Left ventricle myocardium superior (tissue), 1 donor: ENCODE results near the gene CAP1. TPM values are rescaled to one million over a fixed set of nuclear protein-coding genes. Genes with fewer than 3 reads are reported as not detected.
"Not testable (repeated sequence)": the region's sequence is repeated elsewhere in the genome, so short reads cannot be mapped to it uniquely, and the experiment has no call there.

Source experiments
- ATAC-seq: fragments of 200-7000 bp; cut with Tn5 transposase; one replicate; pipeline ENCODE4 v1.9.1; 2020; ENCODE audit warnings: mild to moderate bottlenecking, moderate library complexity
- DNase-seq: peaks from one replicate; pipeline ENCODE4 v3.0.0-alpha.2; 2020
- intact Hi-C: fragments of 100-400 bp; cut with micrococcal nuclease; formaldehyde crosslinking; loops from one replicate; pipeline ENCODE4 v1.11.0; 2022
- total RNA-seq: library from RNA; stranded (reverse); fragmentation: NEBNext Ultra II Directional; extraction: Animal tissue kit (Norgen Biotek cat#: 25700); gene quantifications from one replicate; pipeline ENCODE4 v1.2.1, GENCODE V29; 2021
- donor health status: DM: no; HTN: yes; CAD: no; lungs with severe emphysema.

Gene CAP1
- total RNA-seq, 1 donor from 2014 or later, result 69.1 TPM

DNA sequence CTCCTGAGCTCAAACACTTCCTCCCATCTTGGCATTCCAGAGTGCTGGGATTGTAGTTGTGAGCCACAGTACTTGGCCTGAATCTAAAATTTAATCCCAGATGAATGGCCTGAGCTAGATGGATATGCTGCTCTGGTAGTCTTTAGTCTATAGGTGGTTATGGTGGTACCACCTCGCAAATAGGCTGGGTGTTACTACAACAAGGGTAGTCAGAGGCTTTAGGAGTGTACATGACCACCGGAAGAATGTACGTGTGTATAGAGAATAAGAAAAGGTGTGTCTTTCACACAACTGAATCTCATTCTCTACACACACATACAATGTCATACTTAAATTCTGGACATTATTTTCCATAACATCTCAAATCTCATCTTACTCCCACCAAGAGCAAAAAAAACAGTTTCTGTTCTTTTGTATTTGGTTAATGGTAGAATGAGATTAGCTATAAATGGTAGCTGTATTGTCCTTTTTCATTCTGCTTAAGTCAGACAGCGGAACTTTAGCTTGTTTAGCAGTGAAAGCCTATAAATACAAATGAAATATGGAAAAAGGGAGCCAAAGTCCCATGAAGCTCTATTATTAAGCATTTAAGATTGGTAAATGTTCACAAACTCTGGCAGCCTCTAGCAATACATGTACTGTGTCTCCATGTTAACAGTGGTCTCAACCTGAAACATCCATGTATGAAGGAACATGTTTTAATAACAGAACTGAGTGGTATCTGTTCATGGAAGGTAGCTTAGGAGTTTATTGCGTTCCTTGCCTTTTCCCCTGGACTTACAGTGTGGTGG, 16.2 kb downstream of the CAP1 start:
- intact Hi-C loops, result no loop called here
- DNase-seq (no peak), ATAC-seq (no peak)

DNA sequence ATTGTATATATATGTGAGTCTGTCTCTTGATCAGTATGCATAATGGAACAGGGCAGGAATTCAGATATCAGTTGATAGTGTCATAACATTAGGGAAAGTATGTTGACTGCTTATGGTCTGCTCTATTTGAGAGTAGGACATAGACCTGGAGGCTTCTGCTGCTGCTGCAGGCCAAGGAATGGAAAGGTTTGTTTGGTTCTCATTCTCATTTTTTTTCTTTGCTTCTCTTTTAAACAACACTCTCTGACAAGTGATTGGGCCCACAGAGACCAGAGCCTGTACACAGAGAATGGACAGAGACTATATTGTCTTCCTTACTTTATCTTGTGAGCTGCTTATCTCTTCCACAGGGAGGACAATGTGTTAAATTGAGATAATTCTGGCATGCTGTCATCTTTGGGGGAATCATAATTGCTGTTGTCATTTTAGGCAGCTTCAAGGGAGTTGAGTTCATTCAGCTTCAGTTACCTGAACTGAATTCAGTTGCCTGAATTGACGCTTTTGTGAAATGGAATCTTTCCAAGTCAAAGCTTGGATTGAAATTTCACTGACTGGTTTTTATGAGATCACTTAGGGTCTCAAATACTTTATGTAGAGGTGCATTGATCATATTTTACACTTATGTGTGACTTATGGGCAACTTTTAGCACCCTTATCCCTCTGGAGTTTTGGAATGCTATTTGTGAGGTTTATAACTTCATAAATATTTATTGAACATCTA, 16.9 kb downstream of the CAP1 start:
- ATAC-seq (no peak), DNase-seq (no peak)
- intact Hi-C loops, result no loop called here

DNA sequence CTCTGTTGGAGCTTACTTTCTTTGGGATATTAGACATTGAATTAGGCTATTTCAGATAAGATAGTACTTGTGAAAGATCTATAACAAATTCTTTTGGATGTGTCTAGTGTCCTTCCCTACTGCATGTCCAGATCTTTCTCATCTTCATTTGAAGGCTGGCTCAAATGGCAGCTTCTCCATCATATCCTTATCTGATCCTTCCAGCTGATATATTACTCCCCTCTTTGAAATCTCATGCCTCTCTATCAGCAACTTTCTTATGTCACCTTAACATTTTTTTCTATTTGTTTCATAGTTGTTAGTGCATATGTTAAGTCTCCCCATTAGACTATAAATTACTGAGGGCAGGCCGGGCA, 17.5 kb downstream of the CAP1 start:
- intact Hi-C loops, result no loop called here
- no peak for ATAC-seq
- no peak for DNase-seq

- intact Hi-C loops, result no loop called here
- no peak for DNase-seq
- no peak for ATAC-seq
These were observed 18.2 kb downstream of the CAP1 start for GRCh38 chr1:40058453-40059337.

DNA sequence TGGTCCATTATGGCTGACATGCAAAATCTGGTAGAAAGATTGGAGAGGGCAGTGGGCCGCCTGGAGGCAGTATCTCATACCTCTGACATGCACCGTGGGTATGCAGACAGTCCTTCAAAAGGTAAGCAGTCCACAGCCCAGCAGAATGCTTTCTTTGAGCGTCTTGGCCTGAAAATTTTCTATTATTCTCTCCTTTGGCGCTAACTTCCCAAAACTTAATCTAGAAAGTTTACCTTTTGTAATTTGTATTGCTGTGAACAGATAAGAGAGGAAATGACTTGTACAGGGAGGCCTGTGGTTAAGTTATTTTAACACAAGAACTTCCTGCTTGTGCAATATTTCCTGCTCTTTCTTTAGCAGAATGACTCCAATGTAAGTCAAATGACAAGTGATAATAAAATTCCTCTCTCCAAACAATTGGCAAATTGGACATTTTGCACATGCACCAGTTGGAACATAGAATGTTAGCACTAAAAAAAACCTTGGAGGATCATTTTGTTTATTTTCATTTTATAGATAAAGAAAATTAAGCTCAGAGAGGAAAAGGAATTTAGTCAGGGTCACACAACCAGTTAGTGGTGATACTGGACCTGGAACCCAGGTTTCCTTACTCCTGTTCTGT, 18.9 kb downstream of the CAP1 start:
- DNase-seq, result no peak
- peak; percentile 60 for ATAC-seq
- intact Hi-C loops, result no loop called here

- DNase-seq (no peak), ATAC-seq (peak; percentile 23)
- intact Hi-C loops, result no loop called here
These were observed 19.6 kb downstream of the CAP1 start for GRCh38 chr1:40059960-40060750.

- ATAC-seq (peak; percentile 49), DNase-seq (no peak)
- intact Hi-C loops, result no loop called here
These were observed 24.4 kb downstream of the CAP1 start for GRCh38 chr1:40064797-40065499.

- intact Hi-C loops, result no loop called here
- DNase-seq, result no peak
- no peak for ATAC-seq
These were observed 26.5 kb downstream of the CAP1 start for GRCh38 chr1:40067023-40067422.

DNA sequence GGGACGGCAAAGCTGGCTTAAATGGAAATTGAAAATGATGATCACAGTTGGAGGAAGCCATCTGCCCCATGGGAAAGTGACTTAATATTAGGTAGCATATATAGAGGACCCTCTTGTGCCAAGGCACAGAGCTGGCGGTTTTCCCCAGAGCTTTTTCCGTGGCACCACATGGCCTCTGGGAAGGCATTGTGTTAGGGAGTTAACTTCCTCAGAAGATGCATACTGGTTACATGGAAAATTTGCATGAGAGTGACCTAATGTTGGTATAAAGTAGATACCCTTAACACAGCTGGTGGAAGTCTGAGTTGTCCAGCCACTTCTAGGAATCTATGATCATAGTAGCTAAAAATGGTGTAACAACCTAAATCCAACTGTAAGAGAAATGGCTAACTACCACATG, 27.3 kb downstream of the CAP1 start:
- no peak for ATAC-seq
- DNase-seq, result no peak
- intact Hi-C loops, result no loop called here

GRCh38 chr1:40072142-40072541, 31.6 kb downstream of the CAP1 start:
- ATAC-seq, result no peak

DNA sequence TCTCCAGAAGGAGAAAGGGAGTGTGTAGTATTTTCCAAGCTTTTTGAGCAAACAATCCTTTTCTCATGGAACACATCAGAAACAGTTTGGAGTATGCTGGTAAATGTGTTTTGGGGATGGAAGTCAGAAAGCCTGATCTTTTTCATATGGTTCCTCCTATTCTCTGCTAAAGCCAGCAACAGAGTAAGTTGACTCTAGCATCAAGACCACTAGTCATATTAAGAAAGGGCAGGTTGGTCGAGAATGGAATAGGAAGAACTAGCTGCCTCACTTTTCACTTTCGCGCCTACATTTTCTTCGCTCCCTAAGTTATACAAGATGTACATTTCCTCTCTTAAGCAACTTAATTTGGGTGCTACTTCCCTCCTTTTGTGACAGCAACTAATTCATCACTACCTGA, 32.5 kb downstream of the CAP1 start:
- no peak for ATAC-seq
- intact Hi-C loops, result no loop called here
- no peak for DNase-seq

More at GRCh38 chr1:40072142-40072541, 31.6 kb downstream of the CAP1 start:
- intact Hi-C loops, result no loop called here
- no peak for DNase-seq

DNA sequence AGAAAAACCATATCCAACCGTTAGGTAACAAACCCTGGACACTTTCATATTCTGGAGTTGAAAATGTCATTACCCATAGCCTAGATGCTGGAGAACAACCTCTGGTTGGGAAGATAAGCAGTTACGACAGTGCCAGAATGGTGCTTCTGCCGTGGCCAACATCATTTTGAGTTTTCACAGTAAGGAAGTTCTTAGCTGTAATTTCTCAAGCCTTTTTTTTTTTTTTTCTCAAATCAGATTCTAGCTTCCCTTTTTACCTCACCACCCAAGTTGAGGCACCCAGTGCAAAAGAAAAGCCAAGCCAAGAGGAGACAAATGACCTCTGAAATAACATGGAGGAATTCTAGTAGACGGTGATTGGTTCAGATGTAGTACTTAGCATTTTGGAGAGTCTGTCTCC, 34.7 kb downstream of the CAP1 start:
- DNase-seq (no peak), ATAC-seq (no peak)
- intact Hi-C loops, result no loop called here

DNA sequence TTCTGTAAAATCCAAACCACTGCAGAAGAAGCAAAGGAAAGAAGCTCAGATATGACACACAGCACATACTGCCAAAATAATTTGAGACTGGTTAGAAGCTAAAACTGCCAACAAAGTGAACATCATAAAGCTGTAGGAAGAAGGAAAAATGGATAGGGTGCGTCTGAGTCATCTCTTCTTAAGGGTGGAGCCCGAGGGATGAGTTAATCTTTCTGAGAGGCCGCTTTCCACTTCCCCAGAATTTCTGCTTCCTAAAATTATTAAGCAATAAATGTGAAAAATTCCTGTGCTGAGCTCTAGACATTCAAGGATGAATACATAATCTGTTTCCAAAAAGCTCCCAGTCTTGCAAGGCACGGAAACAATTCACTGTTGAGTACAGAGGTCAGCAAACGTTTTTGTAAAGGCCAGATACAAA, 36.4 kb downstream of the CAP1 start:
- ATAC-seq (peak; percentile 45), DNase-seq (no peak)
- intact Hi-C loops, result no loop called here

DNA sequence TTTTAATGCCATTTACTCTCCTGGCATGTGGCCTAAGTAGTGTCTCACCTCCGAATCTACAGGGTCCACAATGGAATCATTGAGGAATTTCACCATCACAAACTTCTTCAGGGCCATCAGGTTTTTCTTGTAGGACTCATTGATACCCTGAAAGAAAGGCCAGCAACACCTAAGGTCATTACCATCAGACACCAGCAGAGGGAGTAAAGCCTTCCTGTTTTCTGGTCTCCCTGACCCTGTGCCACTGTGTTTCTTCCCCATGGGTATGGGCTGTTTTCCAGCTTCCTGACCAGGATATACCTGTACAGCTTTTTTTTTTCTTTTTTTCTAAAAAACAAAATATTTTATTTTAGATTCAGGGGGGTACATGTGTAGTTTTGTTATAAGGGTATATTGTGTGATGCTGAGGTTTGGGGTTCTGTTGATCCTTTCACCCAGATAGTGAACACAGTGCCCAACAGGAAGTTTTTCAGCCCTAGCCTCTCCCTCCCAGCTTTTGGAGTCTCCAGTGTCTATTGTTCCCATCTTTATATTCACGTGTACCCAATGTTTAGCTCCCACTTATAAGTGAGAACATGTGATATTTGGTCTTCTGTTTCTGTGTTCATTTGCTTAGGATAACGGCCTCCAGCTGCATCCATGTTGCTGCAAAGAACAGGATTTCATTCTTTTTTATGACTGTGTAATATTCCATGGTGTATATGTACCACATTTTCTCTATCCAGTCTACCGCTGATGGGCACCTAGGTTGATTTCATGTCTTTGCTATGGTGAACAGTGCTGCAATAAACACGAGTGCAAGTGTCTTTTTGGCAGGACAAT, 38.2 kb downstream of the CAP1 start:
- no peak for DNase-seq
- ATAC-seq, result peak; percentile 53

DNA sequence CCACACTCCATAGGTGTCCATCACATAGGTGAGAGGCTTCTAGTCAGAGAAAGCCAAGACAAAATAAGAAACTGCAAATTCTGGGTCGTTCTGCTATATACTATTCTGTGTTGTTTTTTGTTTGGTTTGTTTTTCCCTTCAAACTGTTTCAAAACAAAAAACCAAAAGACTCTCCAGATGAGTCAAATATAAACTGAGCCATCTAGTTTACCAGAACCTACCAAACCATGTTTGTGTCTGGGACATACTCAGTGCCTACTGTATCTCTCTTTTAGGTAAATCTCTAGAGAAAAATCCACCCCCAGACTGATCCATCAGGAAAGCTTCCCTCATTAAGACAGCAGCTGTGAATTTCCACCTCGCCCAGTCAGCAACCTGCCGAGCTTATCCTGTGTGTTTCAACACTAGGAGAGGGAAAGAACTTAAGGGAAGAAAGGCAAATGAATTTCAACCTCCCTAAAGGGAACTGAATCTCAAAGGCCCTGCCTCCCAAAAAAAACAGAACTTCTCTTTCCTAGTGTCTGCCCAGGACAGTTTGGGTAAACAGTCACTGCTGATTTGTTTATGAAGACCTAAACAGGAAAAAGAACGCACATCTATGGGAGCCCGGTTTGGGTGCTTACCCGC, 39.4 kb downstream of the CAP1 start:
- ATAC-seq (peak; percentile 16), DNase-seq (no peak)
- intact Hi-C loops, result no loop called here

More for the DNA sequence above, 38.2 kb downstream of the CAP1 start:
- intact Hi-C loops, result no loop called here

- no peak for DNase-seq
- intact Hi-C loops, result no loop called here
These were observed 41.3 kb downstream of the CAP1 start for GRCh38 chr1:40081871-40082270.

DNA sequence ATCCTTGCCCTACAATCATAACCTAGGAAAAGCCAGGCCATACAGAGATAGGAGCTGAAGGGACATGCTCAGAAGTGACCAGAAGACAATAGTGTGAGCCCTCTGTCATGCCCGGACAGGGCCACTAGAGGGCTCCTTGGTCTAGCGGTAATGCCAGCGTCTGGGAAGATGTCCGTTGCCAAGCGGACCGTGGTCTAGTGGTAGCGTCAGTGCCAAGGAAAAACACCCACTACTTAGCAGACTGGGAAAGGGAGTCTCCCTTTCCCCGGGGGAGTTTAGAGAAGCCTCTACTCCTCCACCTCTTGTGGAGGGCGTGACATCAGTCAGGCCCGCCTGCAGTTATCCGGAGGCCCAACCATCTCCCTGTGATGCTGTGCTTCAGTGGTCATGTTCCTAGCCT, 44.2 kb downstream of the CAP1 start:
- intact Hi-C loops, ATAC-seq: not testable (repeated sequence)
- DNase-seq, result peak; percentile 82

More at GRCh38 chr1:40081871-40082270, 41.3 kb downstream of the CAP1 start:
- ATAC-seq, result no peak
